WTC11 (cell line): ENCODE results near the gene MLYCD. TPM values are rescaled to one million over a fixed set of nuclear protein-coding genes. Genes with fewer than 3 reads are reported as not detected.

Experiments used
- ATAC-seq: fragments of 200-7000 bp; cut with Tn5 transposase; 2 replicates; pipeline ENCODE4 v1.10.0; 2021; ENCODE audit warnings: mild to moderate bottlenecking, moderate library complexity
- CTCF ChIA-PET: fragments of 300-600 bp; sonication (Branson Sonifier 250); formaldehyde crosslinking; loops from one replicate; lab custom pipeline; 2021; ENCODE audit warnings: antibody characterized with exemption; lab: Charles Lee
- POLR2A ChIA-PET: fragments of 350-600 bp; sonication (Branson Sonifier 250); formaldehyde crosslinking; loops from one replicate; lab custom pipeline; 2021; ENCODE audit warnings: antibody characterized with exemption; lab: Charles Lee
- DNase-seq: peaks from one replicate; pipeline ENCODE4 v3.0.0; 2021; ENCODE audit warnings: low spot score
- H3K27ac Mint-ChIP-seq: 2 replicates; pipeline ENCODE4 v1.8.0; 2021; ENCODE audit warnings: mixed read lengths
- H3K27me3 Mint-ChIP-seq: 2 replicates; pipeline ENCODE4 v1.8.0; 2021; ENCODE audit warnings: low read depth, mild to moderate bottlenecking, moderate library complexity, mixed read lengths
- H3K36me3 Mint-ChIP-seq: 2 replicates; pipeline ENCODE4 v1.8.0; 2021; ENCODE audit warnings: mixed read lengths
- H3K4me1 Mint-ChIP-seq: 2 replicates; pipeline ENCODE4 v1.8.0; 2022; ENCODE audit warnings: mixed read lengths
- H3K4me3 Mint-ChIP-seq: 2 replicates; pipeline ENCODE4 v1.8.0; 2021; ENCODE audit warnings: mild to moderate bottlenecking, moderate library complexity, mixed read lengths
- H3K9me3 Mint-ChIP-seq: 2 replicates; pipeline ENCODE4 v1.8.0; 2021; ENCODE audit warnings: mixed read lengths
- ESRRA ChIP-seq: sonication (generic); formaldehyde crosslinking; IDR thresholded peaks from 2 replicates; pipeline ENCODE4 v1.8.1; 2022; ENCODE audit warnings: mild to moderate bottlenecking, missing genetic modification reagents, borderline replicate concordance
- GABPB1 ChIP-seq: sonication (generic); formaldehyde crosslinking; IDR thresholded peaks from 2 replicates; pipeline ENCODE4 v1.8.1; 2023; ENCODE audit warnings: mild to moderate bottlenecking, missing genetic modification reagents
- JAZF1 ChIP-seq: fragments of 250-450 bp; sonication (Bioruptor Pico); IDR thresholded peaks from 2 replicates; pipeline ENCODE4 v1.9.0; 2021; ENCODE audit warnings: moderate library complexity, mild to moderate bottlenecking, inconsistent platforms
- JUN ChIP-seq: sonication (generic); formaldehyde crosslinking; IDR thresholded peaks from 2 replicates; pipeline ENCODE4 v1.8.0; 2023; ENCODE audit warnings: mild to moderate bottlenecking, missing genetic modification reagents
- NFATC4 ChIP-seq: fragments of 250-450 bp; sonication (Bioruptor Pico); IDR thresholded peaks from 2 replicates; pipeline ENCODE4 v1.9.0; 2021; ENCODE audit warnings: mild to moderate bottlenecking
- NR1H2 ChIP-seq: sonication (generic); formaldehyde crosslinking; IDR thresholded peaks from 2 replicates; pipeline ENCODE4 v1.9.0; 2021; ENCODE audit warnings: mild to moderate bottlenecking, moderate library complexity, missing genetic modification reagents
- NR2C2 ChIP-seq: sonication (generic); formaldehyde crosslinking; IDR thresholded peaks from 2 replicates; pipeline ENCODE4 v1.8.0; 2022; ENCODE audit warnings: mild to moderate bottlenecking, missing genetic modification reagents
- TCF7 ChIP-seq: sonication (generic); formaldehyde crosslinking; IDR thresholded peaks from 2 replicates; pipeline ENCODE4 v1.8.0; 2022; ENCODE audit warnings: mild to moderate bottlenecking, low read depth, missing genetic modification reagents, moderate library complexity
- TEAD1 ChIP-seq: sonication (generic); formaldehyde crosslinking; IDR thresholded peaks from 2 replicates; pipeline ENCODE4 v1.8.0; 2022; ENCODE audit warnings: mild to moderate bottlenecking, missing genetic modification reagents
- ZNF263 ChIP-seq: sonication (generic); formaldehyde crosslinking; IDR thresholded peaks from 2 replicates; pipeline ENCODE4 v1.8.1; 2022; ENCODE audit warnings: low read depth, mild to moderate bottlenecking, moderate library complexity, missing genetic modification reagents
- ZNF317 ChIP-seq: sonication (generic); formaldehyde crosslinking; IDR thresholded peaks from 2 replicates; pipeline ENCODE4 v1.8.1; 2023; ENCODE audit warnings: low read depth, mild to moderate bottlenecking, moderate library complexity, missing genetic modification reagents, borderline replicate concordance
- ZNF396 ChIP-seq: fragments of 250-450 bp; sonication (Bioruptor Pico); IDR thresholded peaks from 2 replicates; pipeline ENCODE4 v1.8.0; 2021; ENCODE audit warnings: mild to moderate bottlenecking, moderate library complexity, borderline replicate concordance
- ZNF671 ChIP-seq: fragments of 250-450 bp; sonication (Bioruptor Pico); IDR thresholded peaks from 2 replicates; pipeline ENCODE4 v1.8.0; 2021; ENCODE audit warnings: mild to moderate bottlenecking
- total RNA-seq: library from RNA; stranded (reverse); gene quantifications from 3 replicates; pipeline ENCODE4 v1.2.3, GENCODE V29; 2021
- TF ChIP-seq, protein P1 (sequence below): sonication (generic); formaldehyde crosslinking; IDR thresholded peaks from 2 replicates; pipeline ENCODE4 v1.8.1; 2022; ENCODE audit warnings: mild to moderate bottlenecking, moderate library complexity, missing genetic modification reagents
- TF ChIP-seq, protein P2 (sequence below): sonication (generic); formaldehyde crosslinking; conservative IDR thresholded peaks from 2 replicates; pipeline ENCODE4 v1.8.1; 2022; ENCODE audit warnings: mild to moderate bottlenecking, missing genetic modification reagents
- TF ChIP-seq, protein P3 (sequence below): sonication (generic); formaldehyde crosslinking; IDR thresholded peaks from 2 replicates; pipeline ENCODE4 v1.8.1; 2023; ENCODE audit warnings: mild to moderate bottlenecking, missing genetic modification reagents
- TF ChIP-seq, protein P4 (sequence below): sonication (generic); formaldehyde crosslinking; IDR thresholded peaks from 2 replicates; pipeline ENCODE4 v1.8.1; 2023; ENCODE audit warnings: mild to moderate bottlenecking, missing genetic modification reagents
- TF ChIP-seq, protein P5 (sequence below): sonication (generic); formaldehyde crosslinking; IDR thresholded peaks from 2 replicates; pipeline ENCODE4 v1.8.0; 2022; ENCODE audit warnings: mild to moderate bottlenecking, missing genetic modification reagents
- TF ChIP-seq, protein P6 (sequence below): fragments of 250-450 bp; sonication (Bioruptor Pico); IDR thresholded peaks from 2 replicates; pipeline ENCODE4 v1.9.0; 2021; ENCODE audit warnings: mild to moderate bottlenecking, borderline replicate concordance

Gene MLYCD
- total RNA-seq, 1 experiment from 2014 or later = 6.3 TPM

DNA sequence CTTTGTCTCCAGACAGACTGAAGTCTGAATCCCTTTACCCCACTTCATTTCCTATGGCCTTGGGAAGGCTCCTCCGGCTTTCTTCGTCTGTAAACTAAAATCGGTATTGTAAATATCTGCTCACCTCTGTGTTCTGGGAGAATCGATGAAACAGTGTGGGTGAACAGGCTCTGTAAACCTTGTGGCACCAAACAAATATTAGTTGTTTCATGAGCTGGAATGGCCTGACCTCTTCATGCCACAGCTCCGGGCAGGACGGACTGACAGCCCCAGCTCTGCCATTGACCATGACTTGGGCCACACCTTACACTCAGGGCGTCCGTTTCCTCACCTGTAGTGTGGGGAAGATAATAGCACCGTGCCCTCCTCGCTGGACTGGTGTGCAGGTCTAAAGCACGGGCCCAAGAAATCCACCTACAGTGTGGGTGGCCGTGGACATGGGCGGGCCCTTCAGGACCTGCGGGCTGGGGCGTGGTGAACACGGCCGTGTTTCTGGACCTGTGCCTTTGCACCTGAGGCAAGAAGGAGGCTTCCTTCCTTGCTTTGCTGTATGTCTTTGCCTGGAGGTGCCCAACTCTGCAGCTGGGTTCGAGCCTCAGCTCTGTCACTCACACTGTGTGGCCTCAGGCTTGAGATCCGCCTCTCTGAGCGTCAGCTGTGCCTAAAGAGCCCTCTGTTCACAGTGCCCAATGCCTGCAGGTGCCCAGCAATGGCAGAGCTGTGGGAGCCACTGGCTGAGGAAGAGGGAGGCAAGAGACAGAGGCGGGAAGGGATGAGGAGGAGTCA lies 48.1 kb downstream of the MLYCD start:
- no peaks in the 10 kb centered on the region for H3K27me3 Mint-ChIP-seq
- TF ChIP-seq, protein P1, sequence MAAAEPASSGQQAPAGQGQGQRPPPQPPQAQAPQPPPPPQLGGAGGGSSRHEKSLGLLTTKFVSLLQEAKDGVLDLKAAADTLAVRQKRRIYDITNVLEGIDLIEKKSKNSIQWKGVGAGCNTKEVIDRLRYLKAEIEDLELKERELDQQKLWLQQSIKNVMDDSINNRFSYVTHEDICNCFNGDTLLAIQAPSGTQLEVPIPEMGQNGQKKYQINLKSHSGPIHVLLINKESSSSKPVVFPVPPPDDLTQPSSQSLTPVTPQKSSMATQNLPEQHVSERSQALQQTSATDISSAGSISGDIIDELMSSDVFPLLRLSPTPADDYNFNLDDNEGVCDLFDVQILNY (CRISPR knock-in tag) = no peak
- no peak for TF ChIP-seq GABPB1 (CRISPR knock-in tag)
- TF ChIP-seq TCF7 (CRISPR knock-in tag) = no peak
- TF ChIP-seq, protein P2, sequence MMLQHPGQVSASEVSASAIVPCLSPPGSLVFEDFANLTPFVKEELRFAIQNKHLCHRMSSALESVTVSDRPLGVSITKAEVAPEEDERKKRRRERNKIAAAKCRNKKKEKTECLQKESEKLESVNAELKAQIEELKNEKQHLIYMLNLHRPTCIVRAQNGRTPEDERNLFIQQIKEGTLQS (CRISPR knock-in tag) = no peak
- no peak for TF ChIP-seq JAZF1 (CRISPR knock-in tag)
- no peak for TF ChIP-seq NFATC4 (CRISPR knock-in tag)
- no peak for TF ChIP-seq NR2C2 (CRISPR knock-in tag)
- TF ChIP-seq JUN (CRISPR knock-in tag) = no peak
- no peak for TF ChIP-seq NR1H2 (CRISPR knock-in tag)
- TF ChIP-seq ZNF671 (CRISPR knock-in tag) = no peak
- TF ChIP-seq, protein P3, sequence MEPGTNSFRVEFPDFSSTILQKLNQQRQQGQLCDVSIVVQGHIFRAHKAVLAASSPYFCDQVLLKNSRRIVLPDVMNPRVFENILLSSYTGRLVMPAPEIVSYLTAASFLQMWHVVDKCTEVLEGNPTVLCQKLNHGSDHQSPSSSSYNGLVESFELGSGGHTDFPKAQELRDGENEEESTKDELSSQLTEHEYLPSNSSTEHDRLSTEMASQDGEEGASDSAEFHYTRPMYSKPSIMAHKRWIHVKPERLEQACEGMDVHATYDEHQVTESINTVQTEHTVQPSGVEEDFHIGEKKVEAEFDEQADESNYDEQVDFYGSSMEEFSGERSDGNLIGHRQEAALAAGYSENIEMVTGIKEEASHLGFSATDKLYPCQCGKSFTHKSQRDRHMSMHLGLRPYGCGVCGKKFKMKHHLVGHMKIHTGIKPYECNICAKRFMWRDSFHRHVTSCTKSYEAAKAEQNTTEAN (CRISPR knock-in tag) = no peak
- TF ChIP-seq TEAD1 (CRISPR knock-in tag) = no peak
- TF ChIP-seq, protein P4, sequence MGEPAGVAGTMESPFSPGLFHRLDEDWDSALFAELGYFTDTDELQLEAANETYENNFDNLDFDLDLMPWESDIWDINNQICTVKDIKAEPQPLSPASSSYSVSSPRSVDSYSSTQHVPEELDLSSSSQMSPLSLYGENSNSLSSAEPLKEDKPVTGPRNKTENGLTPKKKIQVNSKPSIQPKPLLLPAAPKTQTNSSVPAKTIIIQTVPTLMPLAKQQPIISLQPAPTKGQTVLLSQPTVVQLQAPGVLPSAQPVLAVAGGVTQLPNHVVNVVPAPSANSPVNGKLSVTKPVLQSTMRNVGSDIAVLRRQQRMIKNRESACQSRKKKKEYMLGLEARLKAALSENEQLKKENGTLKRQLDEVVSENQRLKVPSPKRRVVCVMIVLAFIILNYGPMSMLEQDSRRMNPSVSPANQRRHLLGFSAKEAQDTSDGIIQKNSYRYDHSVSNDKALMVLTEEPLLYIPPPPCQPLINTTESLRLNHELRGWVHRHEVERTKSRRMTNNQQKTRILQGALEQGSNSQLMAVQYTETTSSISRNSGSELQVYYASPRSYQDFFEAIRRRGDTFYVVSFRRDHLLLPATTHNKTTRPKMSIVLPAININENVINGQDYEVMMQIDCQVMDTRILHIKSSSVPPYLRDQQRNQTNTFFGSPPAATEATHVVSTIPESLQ (CRISPR knock-in tag) = no peak
- TF ChIP-seq ZNF317 (CRISPR knock-in tag) = no peak
- no peak for TF ChIP-seq ZNF396
- no peak for TF ChIP-seq ESRRA
- TF ChIP-seq, protein P5, sequence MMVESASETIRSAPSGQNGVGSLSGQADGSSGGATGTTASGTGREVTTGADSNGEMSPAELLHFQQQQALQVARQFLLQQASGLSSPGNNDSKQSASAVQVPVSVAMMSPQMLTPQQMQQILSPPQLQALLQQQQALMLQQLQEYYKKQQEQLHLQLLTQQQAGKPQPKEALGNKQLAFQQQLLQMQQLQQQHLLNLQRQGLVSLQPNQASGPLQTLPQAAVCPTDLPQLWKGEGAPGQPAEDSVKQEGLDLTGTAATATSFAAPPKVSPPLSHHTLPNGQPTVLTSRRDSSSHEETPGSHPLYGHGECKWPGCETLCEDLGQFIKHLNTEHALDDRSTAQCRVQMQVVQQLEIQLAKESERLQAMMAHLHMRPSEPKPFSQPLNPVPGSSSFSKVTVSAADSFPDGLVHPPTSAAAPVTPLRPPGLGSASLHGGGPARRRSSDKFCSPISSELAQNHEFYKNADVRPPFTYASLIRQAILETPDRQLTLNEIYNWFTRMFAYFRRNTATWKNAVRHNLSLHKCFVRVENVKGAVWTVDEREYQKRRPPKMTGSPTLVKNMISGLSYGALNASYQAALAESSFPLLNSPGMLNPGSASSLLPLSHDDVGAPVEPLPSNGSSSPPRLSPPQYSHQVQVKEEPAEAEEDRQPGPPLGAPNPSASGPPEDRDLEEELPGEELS (CRISPR knock-in tag) = no peak
- TF ChIP-seq, protein P6, sequence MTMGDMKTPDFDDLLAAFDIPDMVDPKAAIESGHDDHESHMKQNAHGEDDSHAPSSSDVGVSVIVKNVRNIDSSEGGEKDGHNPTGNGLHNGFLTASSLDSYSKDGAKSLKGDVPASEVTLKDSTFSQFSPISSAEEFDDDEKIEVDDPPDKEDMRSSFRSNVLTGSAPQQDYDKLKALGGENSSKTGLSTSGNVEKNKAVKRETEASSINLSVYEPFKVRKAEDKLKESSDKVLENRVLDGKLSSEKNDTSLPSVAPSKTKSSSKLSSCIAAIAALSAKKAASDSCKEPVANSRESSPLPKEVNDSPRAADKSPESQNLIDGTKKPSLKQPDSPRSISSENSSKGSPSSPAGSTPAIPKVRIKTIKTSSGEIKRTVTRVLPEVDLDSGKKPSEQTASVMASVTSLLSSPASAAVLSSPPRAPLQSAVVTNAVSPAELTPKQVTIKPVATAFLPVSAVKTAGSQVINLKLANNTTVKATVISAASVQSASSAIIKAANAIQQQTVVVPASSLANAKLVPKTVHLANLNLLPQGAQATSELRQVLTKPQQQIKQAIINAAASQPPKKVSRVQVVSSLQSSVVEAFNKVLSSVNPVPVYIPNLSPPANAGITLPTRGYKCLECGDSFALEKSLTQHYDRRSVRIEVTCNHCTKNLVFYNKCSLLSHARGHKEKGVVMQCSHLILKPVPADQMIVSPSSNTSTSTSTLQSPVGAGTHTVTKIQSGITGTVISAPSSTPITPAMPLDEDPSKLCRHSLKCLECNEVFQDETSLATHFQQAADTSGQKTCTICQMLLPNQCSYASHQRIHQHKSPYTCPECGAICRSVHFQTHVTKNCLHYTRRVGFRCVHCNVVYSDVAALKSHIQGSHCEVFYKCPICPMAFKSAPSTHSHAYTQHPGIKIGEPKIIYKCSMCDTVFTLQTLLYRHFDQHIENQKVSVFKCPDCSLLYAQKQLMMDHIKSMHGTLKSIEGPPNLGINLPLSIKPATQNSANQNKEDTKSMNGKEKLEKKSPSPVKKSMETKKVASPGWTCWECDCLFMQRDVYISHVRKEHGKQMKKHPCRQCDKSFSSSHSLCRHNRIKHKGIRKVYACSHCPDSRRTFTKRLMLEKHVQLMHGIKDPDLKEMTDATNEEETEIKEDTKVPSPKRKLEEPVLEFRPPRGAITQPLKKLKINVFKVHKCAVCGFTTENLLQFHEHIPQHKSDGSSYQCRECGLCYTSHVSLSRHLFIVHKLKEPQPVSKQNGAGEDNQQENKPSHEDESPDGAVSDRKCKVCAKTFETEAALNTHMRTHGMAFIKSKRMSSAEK (CRISPR knock-in tag) = no peak
- TF ChIP-seq ZNF263 (CRISPR knock-in tag) = no peak
- TF ChIP-seq, all 79 proteins: peak for 0
- CTCF ChIA-PET = interaction anchor here (1.5 to 1.7 kb wide), 2 partner anchors 10 to 15 kb away, joined by 3 to 9 read pairs; no protein-coding TSS in a partner anchor
- Mint-ChIP-seq H3K4me1 (no peaks in the 10 kb centered on the region), H3K27ac (no peak overlapping the region), H3K4me3 (no peak overlapping the region), H3K36me3 (no peaks in the 10 kb centered on the region), H3K9me3 (peaks cover 5% of the 10 kb centered on the region; the same call in 1 of the 2 replicates)
- POLR2A ChIA-PET = no interaction called here
- DNase-seq (no peak), ATAC-seq (no peak)
